Duodenal mucosa (tissue), 2 donors: ENCODE measurements around the gene SPTBN5.

Source experiments
- H3K27ac ChIP-seq: one replicate; pipeline ENCODE4 v1.7.0; 2013; ENCODE audit warnings: low read depth, low read length
- H3K27me3 ChIP-seq, 2 donors: one replicate each; pipeline ENCODE4 v1.7.0; 2013; ENCODE audit warnings: low read length in 2 of 2, control low read depth in 1 of 2; ENCODE audit not compliant: insufficient read depth in 2 of 2, control insufficient read depth in 1 of 2
- H3K36me3 ChIP-seq, 2 donors: one replicate each; pipeline ENCODE4 v1.7.0; 2013; ENCODE audit warnings: low read length in 2 of 2, control low read depth in 1 of 2; ENCODE audit not compliant: insufficient read depth in 2 of 2, control insufficient read depth in 1 of 2
- H3K4me1 ChIP-seq, 2 donors: one replicate each; pipeline ENCODE4 v1.7.0; 2013; ENCODE audit warnings: low read length in 2 of 2, control low read depth in 1 of 2; ENCODE audit not compliant: insufficient read depth in 2 of 2, control insufficient read depth in 1 of 2
- H3K4me3 ChIP-seq, 2 donors: one replicate each; pipeline ENCODE4 v1.7.0; 2013; ENCODE audit warnings: low read length in 2 of 2, low read depth in 1 of 2
- H3K9ac ChIP-seq, 2 donors: one replicate each; pipeline ENCODE4 v1.7.0; 2013; ENCODE audit warnings: low read length in 2 of 2, low read depth in 1 of 2
- H3K9me3 ChIP-seq, 2 donors: one replicate each; pipeline ENCODE4 v1.7.0; 2013; ENCODE audit warnings: low read length in 2 of 2, control low read depth in 1 of 2; ENCODE audit not compliant: control insufficient read depth in 1 of 2

The SPTBN5 gene

GRCh38 chr15:41934843-41935242, 41.0 kb upstream of the SPTBN5 start:
- Histone ChIP-seq H3K27ac (no peak overlapping the region), H3K9me3 (no peaks in the 10 kb centered on the region), H3K4me1 (peaks cover 18 to 23% of the 10 kb centered on the region in 2 donors), H3K36me3 (peaks cover 0 to 2% of the 10 kb centered on the region in 2 donors), H3K27me3 (no peaks in the 10 kb centered on the region), H3K9ac (no peak overlapping the region), H3K4me3 (no peak overlapping the region)

DNA sequence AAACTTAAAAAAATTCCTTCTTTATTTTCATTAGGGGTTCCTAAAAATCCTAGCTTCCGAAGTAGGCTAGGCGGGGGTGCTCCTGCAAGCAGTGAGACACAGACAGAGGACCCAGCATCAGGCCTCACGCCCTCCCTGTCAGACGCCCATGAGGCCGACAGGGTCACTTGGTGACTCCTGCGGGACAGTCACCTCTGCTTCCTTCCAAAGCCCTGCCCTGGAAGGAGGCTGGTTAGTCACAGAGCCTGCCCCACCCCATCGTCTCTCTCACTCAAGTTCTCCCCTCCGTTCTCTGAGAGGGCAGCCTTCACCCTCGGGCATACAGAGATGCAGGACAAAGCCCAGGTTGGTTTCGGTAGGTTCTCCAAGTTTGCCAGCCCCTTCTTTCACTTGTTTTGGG, 39.9 kb upstream of the SPTBN5 start:
- Histone ChIP-seq H3K9me3 (no peaks in the 10 kb centered on the region), H3K27ac (no peak overlapping the region), H3K4me1 (peaks cover 25 to 34% of the 10 kb centered on the region in 2 donors), H3K4me3 (no peak overlapping the region), H3K27me3 (no peaks in the 10 kb centered on the region), H3K9ac (peak overlapping the region in 1 of 2 donors; percentile 15), H3K36me3 (peaks cover 0 to 1% of the 10 kb centered on the region in 2 donors)

DNA sequence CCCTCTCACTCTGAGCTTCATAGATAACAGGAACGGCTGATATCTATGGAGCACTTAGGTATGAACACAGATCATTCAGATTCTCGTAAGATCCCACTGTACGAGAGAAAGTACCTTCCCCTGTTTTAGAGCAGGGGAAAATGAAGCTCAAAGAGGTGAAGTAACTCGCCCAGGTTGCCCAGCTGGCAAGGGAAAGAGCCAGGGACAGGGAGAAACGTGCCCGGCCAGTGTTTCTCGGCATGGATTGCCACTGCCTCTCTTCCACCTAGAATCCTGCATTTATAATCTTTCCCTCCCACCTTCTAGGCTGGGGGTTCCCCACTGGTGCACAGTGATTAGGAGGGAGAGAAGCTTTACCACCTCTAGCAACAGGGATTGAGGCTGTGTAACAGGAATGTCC, 39.5 kb upstream of the SPTBN5 start:
- no peaks in the 10 kb centered on the region for H3K9me3 ChIP-seq
- no peak overlapping the region for H3K4me3 ChIP-seq
- peaks cover 28 to 37% of the 10 kb centered on the region in 2 donors for H3K4me1 ChIP-seq
- peak overlapping the region in 1 of 2 donors; percentile 15 for H3K9ac ChIP-seq
- no peaks in the 10 kb centered on the region for H3K27me3 ChIP-seq
- no peak overlapping the region for H3K27ac ChIP-seq
- H3K36me3 ChIP-seq, result no peaks in the 10 kb centered on the region

- no peak overlapping the region for H3K27ac ChIP-seq
- no peaks in the 10 kb centered on the region for H3K36me3 ChIP-seq
- H3K4me3 ChIP-seq, result no peak overlapping the region
- H3K4me1 ChIP-seq, result peaks cover 28 to 43% of the 10 kb centered on the region in 2 donors
- H3K27me3 ChIP-seq, result no peaks in the 10 kb centered on the region
- no peaks in the 10 kb centered on the region for H3K9me3 ChIP-seq
- peak overlapping the region in 1 of 2 donors; percentile 15 for H3K9ac ChIP-seq
Measured at GRCh38 chr15:41932511-41933289, 38.8 kb upstream of the SPTBN5 start.

DNA sequence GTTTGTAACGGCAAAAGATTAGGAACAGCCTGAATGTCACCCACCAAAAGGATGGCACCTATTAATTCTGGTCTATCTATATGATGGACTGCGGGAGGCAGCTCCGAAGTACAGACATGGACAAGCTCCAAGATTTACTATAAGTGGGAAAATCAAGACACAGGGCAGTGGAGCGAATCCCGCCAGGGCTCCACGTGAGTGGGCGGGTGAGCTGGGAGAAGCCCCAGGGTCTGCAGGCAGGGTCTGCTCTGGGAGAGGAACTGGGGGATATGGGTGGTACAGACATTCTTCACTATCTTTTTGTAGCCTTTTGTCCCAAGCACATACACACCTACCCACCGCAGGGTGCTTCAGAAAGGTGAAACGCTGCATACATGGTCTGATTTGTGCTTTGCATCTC, 38.2 kb upstream of the SPTBN5 start:
- no peak overlapping the region for H3K27ac ChIP-seq
- peaks cover 28 to 47% of the 10 kb centered on the region in 2 donors for H3K4me1 ChIP-seq

GRCh38 chr15:41930867-41931222, 37.0 kb upstream of the SPTBN5 start:
- Histone ChIP-seq H3K4me3 (no peak overlapping the region), H3K4me1 (peaks cover 37 to 60% of the 10 kb centered on the region in 2 donors), H3K9ac (no peak overlapping the region), H3K9me3 (no peaks in the 10 kb centered on the region), H3K36me3 (no peaks in the 10 kb centered on the region), H3K27ac (no peak overlapping the region), H3K27me3 (no peaks in the 10 kb centered on the region)

More for the DNA sequence above, 38.2 kb upstream of the SPTBN5 start:
- H3K9ac ChIP-seq, result no peak overlapping the region
- no peaks in the 10 kb centered on the region for H3K9me3 ChIP-seq
- H3K36me3 ChIP-seq, result no peaks in the 10 kb centered on the region
- no peak overlapping the region for H3K4me3 ChIP-seq
- no peaks in the 10 kb centered on the region for H3K27me3 ChIP-seq

- H3K4me3 ChIP-seq, result no peak overlapping the region
- H3K4me1 ChIP-seq, result peaks cover 33 to 60% of the 10 kb centered on the region in 2 donors
Measured at GRCh38 chr15:41930221-41930866, 36.5 kb upstream of the SPTBN5 start.

DNA sequence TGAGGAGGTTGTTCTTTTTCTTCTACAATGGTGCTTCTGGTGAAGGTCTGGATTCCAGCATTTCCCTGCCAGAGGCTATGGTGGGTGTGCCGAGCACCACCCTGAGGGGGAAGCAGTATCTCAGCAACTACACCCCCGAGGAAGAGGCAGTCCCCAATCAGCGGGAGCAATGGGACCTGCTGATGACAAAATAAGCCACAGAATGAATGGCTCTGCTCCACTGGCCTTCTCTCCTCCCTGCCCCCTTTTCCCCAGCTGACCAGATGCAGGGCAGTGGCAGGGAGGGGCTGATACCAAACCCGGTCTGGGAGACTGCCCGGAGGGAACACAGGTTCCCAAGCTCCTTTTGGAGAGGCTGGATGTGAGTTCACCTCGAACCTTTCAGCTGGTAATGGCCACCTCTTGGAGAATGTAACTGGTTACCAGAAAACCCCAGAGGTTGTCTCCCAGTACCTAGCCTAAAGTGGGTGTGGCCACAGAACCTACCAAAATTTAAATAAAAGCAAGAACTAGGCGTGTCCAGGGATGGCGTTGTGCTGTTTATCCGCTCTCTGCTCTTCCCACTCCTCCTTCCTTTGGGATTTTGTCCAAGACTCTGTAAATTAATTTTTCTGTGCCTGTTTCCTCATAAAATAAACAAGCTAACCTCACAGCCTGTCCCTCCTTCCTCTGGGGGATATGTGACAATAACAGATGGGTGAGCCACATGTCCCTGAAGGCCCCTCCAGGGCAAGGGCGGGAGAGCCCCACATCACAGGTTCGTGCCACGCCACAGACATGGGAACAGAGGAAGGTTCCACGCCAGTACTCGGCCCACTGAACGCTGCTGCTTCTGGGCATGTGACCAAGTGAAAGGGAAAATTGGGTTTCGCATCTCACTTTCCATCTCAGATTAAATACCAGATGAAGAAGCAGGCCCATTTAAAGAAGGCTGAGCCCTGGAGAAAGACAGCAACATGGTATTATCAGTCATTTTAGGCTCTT, 35.1 kb upstream of the SPTBN5 start:
- H3K9ac ChIP-seq, result no peak overlapping the region
- no peaks in the 10 kb centered on the region for H3K36me3 ChIP-seq
- no peak overlapping the region for H3K27ac ChIP-seq
- no peaks in the 10 kb centered on the region for H3K9me3 ChIP-seq
- H3K4me1 ChIP-seq, result peaks cover 20 to 46% of the 10 kb centered on the region in 2 donors
- H3K27me3 ChIP-seq, result no peaks in the 10 kb centered on the region
- no peak overlapping the region for H3K4me3 ChIP-seq

More at GRCh38 chr15:41930221-41930866, 36.5 kb upstream of the SPTBN5 start:
- Histone ChIP-seq H3K36me3 (no peaks in the 10 kb centered on the region), H3K27me3 (no peaks in the 10 kb centered on the region), H3K9ac (no peak overlapping the region), H3K9me3 (no peaks in the 10 kb centered on the region), H3K27ac (no peak overlapping the region)

DNA sequence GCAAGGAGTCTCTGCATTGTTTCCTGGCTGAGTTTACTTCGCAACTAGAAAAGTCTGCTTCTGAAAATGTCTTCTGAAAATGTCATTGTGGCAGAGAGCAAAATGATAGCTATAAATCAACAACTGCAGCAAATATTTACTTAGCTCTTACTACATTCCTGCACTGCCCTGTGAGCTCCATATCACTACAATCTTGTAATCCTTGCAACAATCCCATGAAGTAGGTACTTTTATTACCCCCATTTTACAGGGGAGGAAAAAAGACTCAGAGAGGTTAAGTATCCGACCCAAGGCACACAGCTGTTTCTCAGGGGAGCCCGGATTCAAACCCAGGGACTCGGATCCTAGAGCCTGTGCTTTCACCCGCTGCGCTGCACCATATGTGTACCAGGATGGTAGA, 34.2 kb upstream of the SPTBN5 start:
- no peak overlapping the region for H3K9ac ChIP-seq
- H3K27ac ChIP-seq, result no peak overlapping the region
- no peaks in the 10 kb centered on the region for H3K9me3 ChIP-seq
- no peak overlapping the region for H3K4me3 ChIP-seq
- no peaks in the 10 kb centered on the region for H3K36me3 ChIP-seq
- peaks cover 19 to 45% of the 10 kb centered on the region in 2 donors for H3K4me1 ChIP-seq
- no peaks in the 10 kb centered on the region for H3K27me3 ChIP-seq
